HG02588 (cell line): ENCODE results near the gene MBD3L2B.
"Not testable (repeated sequence)": the region's sequence is repeated elsewhere in the genome, so short reads cannot be mapped to it uniquely, and the experiment has no call there.

Source experiments
- ATAC-seq: cut with Tn5 transposase; IDR thresholded peaks from one replicate; pipeline ENCODE4 v1.9.1; 2021; ENCODE audit warnings: mild to moderate bottlenecking, moderate library complexity; ENCODE audit not compliant: unreplicated experiment

The MBD3L2B gene

GRCh38 chr19:7021331-7021730 is at the start of gene MBD3L2B:
Gene MBD3L2B, minus strand, starts transcription at chr19:7021431. Its CDS starts 34 bp downstream, at chr19:7021397.
- ATAC-seq, result not testable (repeated sequence)

- ATAC-seq, result no peak
These were observed 48.6 kb upstream of the MBD3L2B start for GRCh38 chr19:7069904-7070226.

- peak; percentile 92 for ATAC-seq
These were observed 48.0 kb upstream of the MBD3L2B start, which contains the start of gene ZNF557 for GRCh38 chr19:7069042-7069903. Gene ZNF557, plus strand, starts transcription at chr19:7069703. Its CDS starts 5,372 bp downstream, at chr19:7075075.

GRCh38 chr19:7068599-7068998 is 47.4 kb upstream of the MBD3L2B start:
- no peak for ATAC-seq

GRCh38 chr19:7067716-7068115 is 46.5 kb upstream of the MBD3L2B start:
- ATAC-seq, result no peak

GRCh38 chr19:7067122-7067521 is 45.9 kb upstream of the MBD3L2B start:
- not testable (repeated sequence) for ATAC-seq

GRCh38 chr19:7063764-7064418 is 42.7 kb upstream of the MBD3L2B start:
- no peak for ATAC-seq

GRCh38 chr19:7063339-7063738 is 42.1 kb upstream of the MBD3L2B start:
- ATAC-seq, result no peak

GRCh38 chr19:7059977-7060376 is 38.7 kb upstream of the MBD3L2B start:
- not testable (repeated sequence) for ATAC-seq

- ATAC-seq, result not testable (repeated sequence)
These were observed 37.3 kb upstream of the MBD3L2B start, which contains the start of gene MBD3L3 for GRCh38 chr19:7058576-7058975. Gene MBD3L3, minus strand, starts transcription at chr19:7058676. Its CDS starts 71 bp downstream, at chr19:7058605.

GRCh38 chr19:7056371-7056770 is 35.1 kb upstream of the MBD3L2B start:
- ATAC-seq, result not testable (repeated sequence)

GRCh38 chr19:7055679-7056078 is 34.4 kb upstream of the MBD3L2B start:
- ATAC-seq, result not testable (repeated sequence)

GRCh38 chr19:7054635-7055368 is 33.6 kb upstream of the MBD3L2B start:
- not testable (repeated sequence) for ATAC-seq

- not testable (repeated sequence) for ATAC-seq
These were observed 31.7 kb upstream of the MBD3L2B start for GRCh38 chr19:7052896-7053295.

- ATAC-seq, result not testable (repeated sequence)
These were observed 30.2 kb upstream of the MBD3L2B start for GRCh38 chr19:7051421-7051820.

- ATAC-seq, result not testable (repeated sequence)
These were observed 27.8 kb upstream of the MBD3L2B start, which contains the start of gene MBD3L2 for GRCh38 chr19:7049021-7049420. Gene MBD3L2, plus strand, starts transcription at chr19:7049321. Its CDS starts 53 bp downstream, at chr19:7049374.

- ATAC-seq, result not testable (repeated sequence)
These were observed 20.3 kb upstream of the MBD3L2B start for GRCh38 chr19:7041563-7041962.

GRCh38 chr19:7040079-7040478 is 18.8 kb upstream of the MBD3L2B start, which contains the start of gene MBD3L4:
Gene MBD3L4, minus strand, starts transcription at chr19:7040179. Its CDS starts 35 bp downstream, at chr19:7040144.
- ATAC-seq, result not testable (repeated sequence)

- ATAC-seq, result not testable (repeated sequence)
These were observed 9.0 kb upstream of the MBD3L2B start, which contains the start of gene MBD3L5 for GRCh38 chr19:7030278-7030677. Gene MBD3L5, plus strand, starts transcription at chr19:7030578. Its CDS starts 34 bp downstream, at chr19:7030612.

GRCh38 chr19:7028790-7029189 is 7.6 kb upstream of the MBD3L2B start:
- not testable (repeated sequence) for ATAC-seq

- no peak for ATAC-seq
These were observed 2.4 kb downstream of the MBD3L2B start for GRCh38 chr19:7018828-7019227.
